HEK293T (cell line): Measurements from ENCODE around the gene MAP3K14.

Experiments used
- CTCF ChIA-PET: fragments of 350-600 bp; formaldehyde crosslinking; extraction: SDS; loops from one replicate; lab custom pipeline; 2021; ENCODE audit warnings: antibody characterized with exemption, inconsistent platforms; lab: Yijun Ruan, JAX
- POLR2A ChIA-PET: fragments of 350-600 bp; formaldehyde crosslinking; extraction: SDS; loops from one replicate; lab custom pipeline; 2020; ENCODE audit warnings: antibody characterized with exemption, inconsistent platforms; lab: Yijun Ruan, JAX
- DNase-seq: peaks from one replicate; pipeline ENCODE4 v3.0.0; 2012; ENCODE audit warnings: mixed read lengths; ENCODE audit errors: extremely low spot score
- ARNT ChIP-seq: fragments of 450-650 bp; IDR thresholded peaks from 2 replicates; pipeline ENCODE4 v1.6.1; 2017; ENCODE audit warnings: mild to moderate bottlenecking
- BHLHE40 ChIP-seq: fragments of 450-650 bp; IDR thresholded peaks from 2 replicates; pipeline ENCODE4 v1.6.1; 2016; ENCODE audit warnings: mild to moderate bottlenecking, moderate library complexity, borderline replicate concordance
- CTBP1 ChIP-seq: fragments of 450-650 bp; IDR thresholded peaks from 2 replicates; pipeline ENCODE4 v1.6.1; 2016; ENCODE audit warnings: borderline replicate concordance
- ELF4 ChIP-seq: fragments of 450-650 bp; IDR thresholded peaks from 2 replicates; pipeline ENCODE4 v1.6.1; 2017; ENCODE audit warnings: antibody characterized with exemption
- FOXA1 ChIP-seq: fragments of 450-650 bp; IDR thresholded peaks from 2 replicates; pipeline ENCODE4 v1.6.1; 2016; ENCODE audit warnings: mild to moderate bottlenecking
- FOXK2 ChIP-seq: fragments of 450-650 bp; IDR thresholded peaks from 2 replicates; pipeline ENCODE4 v1.6.1; 2016; ENCODE audit warnings: mild to moderate bottlenecking
- FOXM1 ChIP-seq: fragments of 450-650 bp; IDR thresholded peaks from 2 replicates; pipeline ENCODE4 v1.6.1; 2017; ENCODE audit warnings: mild to moderate bottlenecking, borderline replicate concordance
- HDGF ChIP-seq: fragments of 450-650 bp; IDR thresholded peaks from 2 replicates; pipeline ENCODE4 v1.6.1; 2017; ENCODE audit warnings: antibody characterized with exemption, borderline replicate concordance
- L3MBTL2 ChIP-seq: fragments of 450-650 bp; conservative IDR thresholded peaks from 2 replicates; pipeline ENCODE4 v1.6.1; 2016; ENCODE audit warnings: mild to moderate bottlenecking
- LEF1 ChIP-seq: fragments of 450-650 bp; IDR thresholded peaks from 2 replicates; pipeline ENCODE4 v1.6.1; 2017; ENCODE audit warnings: mild to moderate bottlenecking, borderline replicate concordance
- NFRKB ChIP-seq: fragments of 450-650 bp; IDR thresholded peaks from 2 replicates; pipeline ENCODE4 v1.6.1; 2016; ENCODE audit warnings: mild to moderate bottlenecking, moderate library complexity
- SP1 ChIP-seq: fragments of 450-650 bp; IDR thresholded peaks from 2 replicates; pipeline ENCODE4 v1.6.1; 2017
- SUZ12 ChIP-seq: fragments of 450-650 bp; IDR thresholded peaks from 2 replicates; pipeline ENCODE4 v1.6.1; 2016; ENCODE audit warnings: mild to moderate bottlenecking
- TARDBP ChIP-seq: fragments of 450-650 bp; IDR thresholded peaks from 2 replicates; pipeline ENCODE4 v1.6.1; 2016
- ZNF384 ChIP-seq: fragments of 450-650 bp; IDR thresholded peaks from 2 replicates; pipeline ENCODE4 v1.6.1; 2016

Gene MAP3K14

GRCh38 chr17:45235416-45236281 lies 81.2 kb downstream of the MAP3K14 start:
- DNase-seq: peak; percentile 77
- ChIA-PET POLR2A (interaction anchor here (0.7 to 2.5 kb wide), 3 partner anchors 12 to 81 kb away, joined by 3 to 13 read pairs (median 4); partner anchors contain the start of gene MAP3K14), CTCF (interaction anchor here (0.9 to 2.7 kb wide), 19 partner anchors 8 to 190 kb away, joined by 3 to 19 read pairs (median 5); partner anchors contain the start of genes ACBD4, FMNL1 and MAP3K14)
- TF ChIP-seq SUZ12 (no peak), HDGF (no peak), BHLHE40 (no peak), FOXA1 (no peak), ELF4 (no peak), FOXK2 (no peak), SP1 (no peak), LEF1 (no peak), ARNT (no peak), FOXM1 (no peak), ZNF384 (no peak)

- POLR2A ChIA-PET: interaction anchor here (0.7 to 2.5 kb wide), 3 partner anchors 13 to 82 kb away, joined by 4 to 13 read pairs (median 4); partner anchors contain the start of genes HEXIM2 and MAP3K14
- peak; percentile 49 for DNase-seq
- CTCF ChIA-PET: interaction anchor here (0.6 to 2.7 kb wide), 17 partner anchors 9 to 201 kb away, joined by 3 to 19 read pairs (median 5); partner anchors contain the start of genes ACBD4 and MAP3K14
- TF ChIP-seq NFRKB: no peak
- TF ChIP-seq SP1: no peak
- no peak for TF ChIP-seq FOXA1
- TF ChIP-seq L3MBTL2: no peak
- TF ChIP-seq ZNF384: no peak
- no peak for TF ChIP-seq CTBP1
- no peak for TF ChIP-seq ARNT
- TF ChIP-seq HDGF: no peak
- no peak for TF ChIP-seq BHLHE40
- TF ChIP-seq TARDBP: no peak
- no peak for TF ChIP-seq ELF4
- no peak for TF ChIP-seq LEF1
These were observed 82.0 kb downstream of the MAP3K14 start for GRCh38 chr17:45234641-45235415.

GRCh38 chr17:45233423-45233924 lies 83.3 kb downstream of the MAP3K14 start:
- ChIA-PET POLR2A (interaction anchor here (1.0 to 2.0 kb wide), 3 partner anchors 13 to 83 kb away, joined by 3 to 4 read pairs (median 4); partner anchors contain the start of gene MAP3K14), CTCF (interaction anchor here (0.6 to 4.0 kb wide), 3 partner anchors 11 to 18 kb away, joined by 3 to 25 read pairs (median 9); partner anchors contain the start of gene FMNL1)
- TF ChIP-seq FOXM1 (no peak), HDGF (no peak), BHLHE40 (no peak)
- DNase-seq: no peak

- no peak for DNase-seq
- CTCF ChIA-PET: interaction anchor here (0.6 to 5.0 kb wide), 5 partner anchors 10 to 97 kb away, joined by 3 to 30 read pairs (median 9); partner anchors contain the start of genes ACBD4 and FMNL1
- POLR2A ChIA-PET: interaction anchor here (0.7 to 1.0 kb wide), 4 partner anchors 12 to 84 kb away, joined by 3 to 4 read pairs (median 3); partner anchors contain the start of gene HEXIM1
- TF ChIP-seq ELF4: no peak
These were observed 84.1 kb downstream of the MAP3K14 start for GRCh38 chr17:45232514-45233422.

GRCh38 chr17:45231481-45232116 lies 85.2 kb downstream of the MAP3K14 start:
- TF ChIP-seq ZNF384 (no peak), L3MBTL2 (no peak), SP1 (no peak), LEF1 (no peak), TARDBP (no peak), FOXM1 (no peak), CTBP1 (no peak), FOXA1 (no peak), SUZ12 (no peak), HDGF (no peak), FOXK2 (no peak), ELF4 (no peak), BHLHE40 (no peak), ARNT (no peak)
- ChIA-PET CTCF (interaction anchor here (0.6 to 5.0 kb wide), 10 partner anchors 9 to 820 kb away, joined by 3 to 30 read pairs (median 4); partner anchors contain the start of genes ACBD4 and FMNL1), POLR2A (interaction anchor here (0.7 to 2.7 kb wide), 5 partner anchors 13 to 84 kb away, joined by 3 to 9 read pairs (median 3); partner anchors contain the start of genes HEXIM1 and HEXIM2)
- peak; percentile 51 for DNase-seq
